Activated CD4-positive, alpha-beta memory T cell treated with anti-CD3 and anti-CD28 coated beads, Interleukin-2, amount 10 ng/mL, durations not matched to agents 7 days and 5 days (primary cell): Measurements from ENCODE around the gene BCAS3. TPM values are rescaled to one million over a fixed set of nuclear protein-coding genes. Genes with fewer than 3 reads are reported as not detected.

Experiments used
- CTCF ChIA-PET: fragments of 350-600 bp; sonication (Branson Sonifier 250); formaldehyde crosslinking; loops from one replicate; lab custom pipeline; 2021; ENCODE audit warnings: antibody characterized with exemption, inconsistent platforms; lab: Charles Lee
- POLR2A ChIA-PET: fragments of 350-600 bp; sonication (Branson Sonifier 250); formaldehyde crosslinking; loops from one replicate; lab custom pipeline; 2021; ENCODE audit warnings: antibody characterized with exemption; lab: Charles Lee
- DNase-seq: peaks from one replicate; pipeline ENCODE4 v3.0.0-alpha.2; 2020
- H3K27ac Mint-ChIP-seq: one replicate; pipeline ENCODE4 v1.8.0; 2021; ENCODE audit warnings: mild to moderate bottlenecking, mixed read lengths
- H3K27me3 Mint-ChIP-seq: one replicate; pipeline ENCODE4 v1.8.0; 2021; ENCODE audit warnings: mixed read lengths
- H3K36me3 Mint-ChIP-seq: one replicate; pipeline ENCODE4 v1.8.0; 2021; ENCODE audit warnings: low read depth, mixed read lengths
- H3K4me1 Mint-ChIP-seq: one replicate; pipeline ENCODE4 v1.8.0; 2021; ENCODE audit warnings: mixed read lengths
- H3K4me3 Mint-ChIP-seq: one replicate; pipeline ENCODE4 v1.8.0; 2021; ENCODE audit warnings: mild to moderate bottlenecking, mixed read lengths
- H3K9me3 Mint-ChIP-seq: one replicate; pipeline ENCODE4 v1.8.0; 2021; ENCODE audit warnings: mixed read lengths
- total RNA-seq, 2 experiments: library from RNA; stranded (reverse); gene quantifications; one replicate each; pipeline ENCODE4 v1.2.3, GENCODE V29; 2021

Gene BCAS3
- total RNA-seq, 2 experiments from 2014 or later: 16.2 to 19.8 TPM

DNA sequence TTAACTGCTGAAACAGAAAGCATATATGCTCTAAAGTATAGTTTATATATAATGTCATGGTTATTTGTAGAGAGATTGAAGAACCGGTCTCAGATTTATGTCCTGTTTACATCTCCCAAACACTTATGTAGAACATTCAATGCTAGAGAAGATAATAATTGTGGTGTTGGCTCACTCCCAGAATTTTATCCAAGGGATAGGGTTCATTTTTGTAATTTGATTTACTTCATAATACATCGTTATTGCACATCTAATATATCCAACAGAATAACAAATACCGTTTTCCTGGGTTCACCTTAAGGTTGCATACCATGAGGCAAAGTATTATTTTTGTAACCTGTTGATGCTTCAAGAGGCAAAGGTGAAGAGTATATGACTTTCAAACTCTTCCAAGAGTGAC, 519.1 kb downstream of the BCAS3 start:
- no peaks in the 10 kb centered on the region for H3K27me3 Mint-ChIP-seq
- no peak overlapping the region for H3K27ac Mint-ChIP-seq
- no peak overlapping the region for H3K4me3 Mint-ChIP-seq
- H3K4me1 Mint-ChIP-seq: no peaks in the 10 kb centered on the region
- POLR2A ChIA-PET: no interaction called here
- H3K36me3 Mint-ChIP-seq: no peaks in the 10 kb centered on the region
- DNase-seq: no peak
- CTCF ChIA-PET: no interaction called here
- peaks cover 3% of the 10 kb centered on the region for H3K9me3 Mint-ChIP-seq

DNA sequence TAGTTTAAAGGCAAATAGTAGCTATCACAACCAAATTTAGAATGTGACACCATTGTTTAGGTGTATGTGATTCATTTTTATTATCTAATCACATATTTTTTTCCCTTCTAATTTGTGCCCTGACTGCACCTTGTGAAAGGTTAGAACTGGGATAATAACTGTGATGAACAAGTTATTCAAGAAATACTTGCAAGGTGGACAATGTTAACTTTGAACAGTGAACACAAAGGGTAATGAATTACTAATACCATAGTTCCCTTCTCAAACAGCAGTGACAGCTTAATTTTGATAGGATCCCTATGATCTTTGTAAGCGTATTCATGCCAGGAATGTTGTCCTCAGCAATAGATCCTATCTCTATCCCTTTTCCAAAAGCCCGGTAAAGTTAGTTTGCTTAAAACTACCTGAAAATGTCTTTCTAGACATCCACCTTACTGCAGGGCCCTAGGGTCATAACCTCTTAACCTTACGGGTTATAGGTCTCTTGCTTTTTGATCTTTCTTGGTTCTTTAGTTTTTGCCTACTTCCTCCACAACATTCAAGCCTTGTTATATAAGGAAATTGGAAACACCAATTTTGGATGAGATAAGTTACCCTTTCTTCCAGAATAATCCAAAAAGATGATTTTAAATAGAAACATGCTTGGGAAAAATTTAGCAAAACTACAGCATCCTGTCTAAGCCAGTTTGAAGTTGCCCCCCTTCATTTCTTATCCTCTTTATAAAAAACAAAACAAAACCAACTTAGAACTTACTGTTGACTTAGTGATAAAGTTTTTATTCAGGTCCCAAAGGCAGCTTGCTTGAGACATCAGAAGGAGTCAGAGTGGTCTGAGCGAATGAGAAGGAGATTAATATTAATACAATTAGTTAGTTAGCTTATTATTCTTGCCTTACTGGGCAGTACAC, 522.0 kb downstream of the BCAS3 start:
- no peaks in the 10 kb centered on the region for H3K27me3 Mint-ChIP-seq
- POLR2A ChIA-PET: no interaction called here
- H3K4me3 Mint-ChIP-seq: no peak overlapping the region
- no peak overlapping the region for H3K27ac Mint-ChIP-seq
- H3K9me3 Mint-ChIP-seq: no peaks in the 10 kb centered on the region
- CTCF ChIA-PET: interaction anchor here (1.1 kb wide), 1 partner anchor 9 kb away, joined by 3 read pairs; no protein-coding TSS in a partner anchor
- H3K4me1 Mint-ChIP-seq: no peaks in the 10 kb centered on the region
- no peaks in the 10 kb centered on the region for H3K36me3 Mint-ChIP-seq
- no peak for DNase-seq

DNA sequence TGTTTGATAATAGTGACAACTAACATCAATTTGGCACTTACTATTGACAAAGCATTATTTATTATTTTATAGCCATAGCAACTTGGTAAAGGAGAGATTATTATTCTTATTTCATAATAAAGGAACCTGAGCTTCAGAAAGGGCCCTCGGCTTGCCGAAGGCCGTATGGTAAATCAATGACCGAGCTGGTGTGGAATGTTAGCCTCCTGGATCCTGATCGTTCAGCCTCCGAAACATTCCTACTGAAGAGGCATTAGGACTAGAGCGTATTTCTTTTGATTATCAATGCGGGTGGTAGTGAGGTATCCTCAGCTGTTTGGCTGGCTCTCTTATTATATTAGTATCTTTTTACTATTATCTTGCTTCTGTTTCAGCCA, 522.7 kb downstream of the BCAS3 start:
- Mint-ChIP-seq H3K27ac (no peak overlapping the region), H3K27me3 (no peaks in the 10 kb centered on the region), H3K4me3 (no peak overlapping the region), H3K9me3 (no peaks in the 10 kb centered on the region), H3K4me1 (no peaks in the 10 kb centered on the region), H3K36me3 (no peaks in the 10 kb centered on the region)
- POLR2A ChIA-PET: no interaction called here
- CTCF ChIA-PET: no interaction called here
- no peak for DNase-seq

DNA sequence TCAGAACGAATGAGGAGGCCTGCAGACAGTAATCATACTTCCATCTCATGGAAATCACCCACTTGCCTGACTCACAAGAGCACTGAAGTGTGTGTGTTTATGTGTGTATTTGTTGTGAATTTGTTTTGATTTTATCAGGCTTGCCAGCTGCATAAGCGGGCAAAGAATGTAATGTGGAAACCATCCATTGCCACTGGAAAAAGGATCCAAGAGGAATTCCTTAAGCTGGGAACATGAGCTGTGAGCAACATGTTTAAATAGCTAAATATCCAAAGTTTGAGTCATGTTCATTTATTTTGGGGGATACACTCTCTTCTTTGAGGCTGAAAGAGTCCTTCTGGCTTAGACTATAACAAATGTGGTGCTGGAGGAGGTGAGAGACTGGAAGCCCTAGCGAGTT, 523.6 kb downstream of the BCAS3 start:
- Mint-ChIP-seq H3K27me3 (no peaks in the 10 kb centered on the region), H3K27ac (no peak overlapping the region), H3K4me3 (no peak overlapping the region), H3K9me3 (no peaks in the 10 kb centered on the region), H3K36me3 (no peaks in the 10 kb centered on the region), H3K4me1 (no peaks in the 10 kb centered on the region)
- CTCF ChIA-PET: no interaction called here
- POLR2A ChIA-PET: no interaction called here
- DNase-seq: no peak

DNA sequence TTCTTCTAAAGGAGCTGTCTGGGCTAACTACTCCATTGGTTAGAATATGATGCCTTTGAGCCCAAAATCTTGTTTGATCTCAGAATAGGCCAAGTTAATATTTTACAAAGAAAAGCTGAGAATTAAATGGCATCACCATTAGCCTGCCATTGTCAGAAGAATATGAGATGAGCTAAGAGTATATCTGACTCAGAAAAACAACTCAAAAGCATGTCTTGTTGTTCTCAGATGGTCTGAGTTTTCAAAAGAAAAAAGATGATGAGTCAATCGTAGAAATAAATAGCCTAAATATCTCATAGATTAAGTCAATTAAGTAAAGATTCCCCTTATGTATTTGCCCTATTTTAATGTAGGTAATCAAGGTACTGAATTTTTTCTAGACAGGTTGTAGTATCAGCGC, 524.9 kb downstream of the BCAS3 start:
- CTCF ChIA-PET: no interaction called here
- POLR2A ChIA-PET: no interaction called here
- Mint-ChIP-seq H3K4me1 (no peaks in the 10 kb centered on the region), H3K9me3 (no peaks in the 10 kb centered on the region), H3K27ac (no peak overlapping the region), H3K36me3 (no peaks in the 10 kb centered on the region), H3K27me3 (no peaks in the 10 kb centered on the region), H3K4me3 (no peak overlapping the region)
- DNase-seq: no peak

DNA sequence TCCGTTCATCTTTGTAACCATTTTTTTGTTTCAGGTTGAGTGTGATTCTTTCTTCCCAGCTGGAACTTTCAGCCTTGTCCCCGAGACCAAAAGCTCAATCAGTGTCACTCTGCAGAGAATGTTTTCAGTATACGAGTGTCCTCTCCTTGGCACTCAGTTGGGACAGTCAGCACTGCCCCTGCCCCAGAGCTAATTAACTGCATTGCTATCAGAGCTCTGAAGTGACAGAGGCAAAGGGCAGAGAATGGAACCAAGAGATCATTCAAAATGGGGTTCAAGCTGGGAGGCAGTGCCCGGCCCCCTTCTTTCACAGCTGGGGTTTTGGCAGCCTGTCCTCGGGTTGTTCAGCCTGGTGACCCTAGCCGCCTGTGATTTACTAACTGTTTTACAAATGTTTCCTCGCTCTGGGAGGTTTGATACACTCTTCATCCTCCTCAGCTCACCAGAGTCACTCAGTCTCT, 526.0 kb downstream of the BCAS3 start:
- CTCF ChIA-PET: no interaction called here
- POLR2A ChIA-PET: no interaction called here
- no peak overlapping the region for H3K4me3 Mint-ChIP-seq
- no peak for DNase-seq
- H3K4me1 Mint-ChIP-seq: no peaks in the 10 kb centered on the region
- no peaks in the 10 kb centered on the region for H3K36me3 Mint-ChIP-seq
- no peak overlapping the region for H3K27ac Mint-ChIP-seq
- no peaks in the 10 kb centered on the region for H3K27me3 Mint-ChIP-seq
- H3K9me3 Mint-ChIP-seq: no peaks in the 10 kb centered on the region

DNA sequence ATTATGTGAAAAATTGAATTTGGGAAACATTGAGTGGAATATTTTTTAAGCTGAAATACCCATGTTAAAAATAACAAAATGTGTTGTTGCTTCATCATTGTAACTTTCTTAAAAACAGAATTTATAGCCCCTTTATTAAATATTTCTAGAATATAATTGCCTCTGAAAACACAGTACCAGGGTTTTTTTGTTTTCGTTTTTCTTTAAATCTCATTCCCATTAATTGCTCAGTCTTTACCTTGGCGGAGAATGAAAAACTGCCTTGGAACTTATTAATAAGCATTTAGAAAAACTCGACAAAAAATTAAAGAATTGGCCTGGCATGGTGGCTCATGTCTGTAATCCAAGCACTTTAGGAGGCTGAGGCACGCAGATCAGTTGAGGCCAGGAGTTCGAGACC, 526.8 kb downstream of the BCAS3 start:
- no peaks in the 10 kb centered on the region for H3K36me3 Mint-ChIP-seq
- ChIA-PET CTCF (interaction anchor here (1.5 kb wide), 1 partner anchor 16 kb away, joined by 3 read pairs; no protein-coding TSS in a partner anchor), POLR2A (no interaction called here)
- H3K9me3 Mint-ChIP-seq: no peaks in the 10 kb centered on the region
- H3K27me3 Mint-ChIP-seq: no peaks in the 10 kb centered on the region
- H3K4me1 Mint-ChIP-seq: no peaks in the 10 kb centered on the region
- no peak for DNase-seq
- H3K4me3 Mint-ChIP-seq: no peak overlapping the region
- H3K27ac Mint-ChIP-seq: no peak overlapping the region

DNA sequence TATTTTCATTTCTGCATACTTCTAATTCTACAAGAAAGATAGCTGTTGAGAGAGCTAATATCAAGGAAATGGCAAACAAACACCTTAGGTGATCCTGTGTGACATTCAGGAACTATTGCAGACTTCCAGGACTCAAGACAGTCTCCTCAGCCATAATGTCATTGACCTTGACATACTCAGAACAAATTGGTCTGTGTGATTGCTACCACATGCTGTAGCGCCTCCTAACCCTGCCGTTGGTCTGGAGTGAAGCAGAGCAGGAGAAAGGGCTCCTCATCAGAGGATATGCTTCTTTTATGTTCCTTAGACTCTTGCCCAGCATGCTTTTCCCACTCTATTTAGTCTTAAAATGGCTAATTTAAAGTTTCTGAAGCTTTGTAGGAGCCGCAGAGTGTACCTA, 527.8 kb downstream of the BCAS3 start:
- ChIA-PET CTCF (interaction anchor here (1.5 kb wide), 1 partner anchor 15 kb away, joined by 3 read pairs; no protein-coding TSS in a partner anchor), POLR2A (no interaction called here)
- H3K4me1 Mint-ChIP-seq: no peaks in the 10 kb centered on the region
- DNase-seq: no peak
- no peaks in the 10 kb centered on the region for H3K27me3 Mint-ChIP-seq
- H3K4me3 Mint-ChIP-seq: no peak overlapping the region
- H3K9me3 Mint-ChIP-seq: no peaks in the 10 kb centered on the region
- H3K27ac Mint-ChIP-seq: no peak overlapping the region
- H3K36me3 Mint-ChIP-seq: no peaks in the 10 kb centered on the region

DNA sequence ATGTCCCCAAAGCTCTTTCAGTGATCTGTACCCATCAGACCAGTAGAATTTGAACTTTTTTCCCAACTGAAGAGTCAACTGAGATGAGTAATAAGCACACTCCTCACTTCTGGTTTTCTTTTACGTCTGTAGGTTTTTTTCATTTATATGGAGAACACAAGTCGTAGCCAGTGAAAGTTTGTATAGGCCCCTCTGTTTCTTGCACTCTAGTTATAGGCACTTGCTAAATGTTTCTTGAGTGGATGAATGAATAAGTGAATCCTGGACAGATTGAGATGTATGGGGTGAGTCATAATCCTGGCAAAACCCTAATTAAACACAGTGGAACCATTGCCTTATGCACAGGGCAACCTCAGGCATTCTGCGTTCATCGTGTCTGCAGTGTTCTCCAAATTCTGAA, 528.3 kb downstream of the BCAS3 start:
- Mint-ChIP-seq H3K9me3 (no peaks in the 10 kb centered on the region), H3K4me3 (no peak overlapping the region), H3K27me3 (no peaks in the 10 kb centered on the region), H3K36me3 (no peaks in the 10 kb centered on the region), H3K4me1 (no peaks in the 10 kb centered on the region), H3K27ac (no peak overlapping the region)
- ChIA-PET POLR2A (no interaction called here), CTCF (interaction anchor here (1.5 kb wide), 1 partner anchor 15 kb away, joined by 3 read pairs; no protein-coding TSS in a partner anchor)
- DNase-seq: no peak

DNA sequence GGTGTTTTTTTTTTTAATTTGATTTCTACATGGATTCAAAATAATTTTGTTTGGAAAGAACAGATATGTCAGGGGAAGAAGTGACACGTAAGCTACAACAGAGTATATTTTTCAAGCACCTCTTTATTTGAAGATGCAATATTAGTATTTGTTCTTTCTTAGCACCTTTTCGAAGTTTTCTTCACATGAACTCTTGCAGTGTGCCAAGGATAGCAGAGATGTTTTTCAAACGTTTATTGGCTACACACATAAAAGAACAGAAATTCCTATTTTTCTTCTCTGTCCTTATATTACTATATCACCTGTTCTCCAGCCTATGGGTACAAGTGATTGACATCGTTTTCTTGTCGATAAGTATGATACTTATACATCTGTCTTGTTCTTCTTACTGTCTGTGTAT, 529.3 kb downstream of the BCAS3 start:
- H3K4me1 Mint-ChIP-seq: no peaks in the 10 kb centered on the region
- POLR2A ChIA-PET: no interaction called here

DNA sequence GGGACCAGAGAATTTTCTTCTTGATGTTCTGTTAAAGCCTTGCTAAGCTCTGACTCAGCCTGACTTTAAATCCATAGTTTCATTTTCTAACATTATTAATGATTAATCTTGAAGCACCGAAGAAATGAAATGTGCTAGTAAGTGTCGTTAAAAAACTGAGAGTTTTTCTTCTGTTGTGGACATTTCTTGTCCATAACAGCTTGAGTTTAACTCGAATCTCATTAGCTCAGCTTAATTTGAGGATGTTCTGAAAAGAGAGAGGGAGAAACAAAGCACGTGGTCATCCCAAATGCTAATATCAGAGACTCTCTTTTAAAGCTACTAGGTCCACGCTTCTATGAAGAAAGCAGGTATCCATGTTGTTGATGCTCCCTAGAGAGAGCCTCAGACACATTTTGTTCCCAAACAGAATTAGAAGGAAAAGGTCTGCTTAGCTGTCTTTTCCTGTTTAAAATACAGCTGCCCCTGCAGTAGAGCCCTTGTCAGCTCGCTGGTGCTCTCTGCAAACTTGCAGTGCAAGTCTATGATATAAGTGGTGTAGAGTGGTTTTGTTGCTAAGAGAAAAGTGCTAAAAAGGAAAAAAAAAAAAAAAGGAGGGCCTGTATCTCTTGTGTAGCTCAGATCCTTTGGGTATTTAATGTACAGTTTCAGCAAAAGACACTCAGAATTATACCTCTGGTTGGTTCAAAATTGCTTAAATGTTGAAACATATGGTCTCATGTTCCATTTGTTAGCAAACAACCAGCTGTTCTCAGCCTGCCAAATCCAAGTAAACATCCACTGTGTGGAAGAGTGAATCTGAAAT, 530.9 kb downstream of the BCAS3 start:
- H3K36me3 Mint-ChIP-seq: no peaks in the 10 kb centered on the region
- ChIA-PET POLR2A (no interaction called here), CTCF (interaction anchor here (0.6 to 1.1 kb wide), 5 partner anchors 8 to 488 kb away, joined by 3 read pairs; no protein-coding TSS in a partner anchor)

More for the DNA sequence above, 529.3 kb downstream of the BCAS3 start:
- CTCF ChIA-PET: no interaction called here
- no peaks in the 10 kb centered on the region for H3K27me3 Mint-ChIP-seq
- no peaks in the 10 kb centered on the region for H3K36me3 Mint-ChIP-seq
- H3K27ac Mint-ChIP-seq: no peak overlapping the region
- no peak for DNase-seq
- no peak overlapping the region for H3K4me3 Mint-ChIP-seq
- no peaks in the 10 kb centered on the region for H3K9me3 Mint-ChIP-seq

DNA sequence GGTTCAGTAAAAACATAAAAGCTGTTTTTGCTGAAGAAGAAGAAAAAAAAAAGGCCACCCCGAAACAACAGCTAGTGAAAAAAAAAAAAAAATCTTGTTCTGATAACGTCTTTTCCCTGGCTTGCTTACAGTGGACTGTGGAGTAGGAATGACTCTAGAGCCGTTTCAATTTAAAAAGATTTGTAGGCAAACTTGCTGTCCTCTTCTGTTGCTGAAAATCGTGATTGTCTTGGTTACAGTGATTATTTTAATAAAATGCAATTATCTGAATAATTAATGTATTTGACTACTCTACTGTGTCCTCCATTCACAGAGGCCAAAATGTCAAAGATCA, 531.4 kb downstream of the BCAS3 start:
- no peaks in the 10 kb centered on the region for H3K36me3 Mint-ChIP-seq
- no peak overlapping the region for H3K27ac Mint-ChIP-seq
- H3K9me3 Mint-ChIP-seq: no peaks in the 10 kb centered on the region
- H3K4me1 Mint-ChIP-seq: no peaks in the 10 kb centered on the region
- H3K4me3 Mint-ChIP-seq: no peak overlapping the region
- ChIA-PET POLR2A (no interaction called here), CTCF (interaction anchor here (0.6 to 1.1 kb wide), 3 partner anchors 8 to 43 kb away, joined by 3 read pairs; no protein-coding TSS in a partner anchor)
- H3K27me3 Mint-ChIP-seq: no peaks in the 10 kb centered on the region
- DNase-seq: no peak

More for the DNA sequence above, 530.9 kb downstream of the BCAS3 start:
- Mint-ChIP-seq H3K9me3 (no peaks in the 10 kb centered on the region), H3K27ac (no peak overlapping the region), H3K4me3 (no peak overlapping the region), H3K27me3 (no peaks in the 10 kb centered on the region), H3K4me1 (no peaks in the 10 kb centered on the region)
- no peak for DNase-seq

DNA sequence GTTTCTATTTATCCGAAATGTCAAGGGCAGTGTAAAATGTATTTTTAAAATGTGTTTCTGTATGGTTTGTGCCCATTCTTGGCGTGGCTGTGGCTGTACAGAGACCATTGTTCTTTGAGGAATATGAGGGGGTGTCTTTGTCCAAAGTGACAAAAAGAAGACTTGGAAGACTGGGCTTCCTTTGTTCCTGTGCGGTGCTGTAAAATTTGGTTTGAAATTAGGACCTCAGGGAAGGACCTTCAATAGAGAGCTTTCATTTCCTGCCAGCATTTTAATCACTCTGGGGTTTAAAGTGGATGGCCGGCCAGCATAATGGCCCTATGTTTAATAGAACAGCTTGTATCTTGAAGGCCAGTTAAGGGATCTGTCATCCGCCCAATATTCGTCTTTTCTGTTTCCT, 531.9 kb downstream of the BCAS3 start:
- POLR2A ChIA-PET: no interaction called here
- CTCF ChIA-PET: interaction anchor here (1.1 kb wide), 1 partner anchor 11 kb away, joined by 3 read pairs; no protein-coding TSS in a partner anchor

More for the DNA sequence above, 531.9 kb downstream of the BCAS3 start:
- Mint-ChIP-seq H3K27me3 (no peaks in the 10 kb centered on the region), H3K9me3 (no peaks in the 10 kb centered on the region), H3K36me3 (no peaks in the 10 kb centered on the region), H3K4me3 (no peak overlapping the region), H3K4me1 (no peaks in the 10 kb centered on the region), H3K27ac (no peak overlapping the region)
- no peak for DNase-seq
